Vagina (tissue), 2 donors: ENCODE data around the gene LPCAT1.

Source experiments
- POLR2A ChIP-seq, 2 donors: fragments of 450-650 bp; IDR thresholded peaks; one replicate each; pipeline ENCODE4 v1.6.1; 2017; ENCODE audit warnings: antibody characterized with exemption in 2 of 2, mild to moderate bottlenecking in 2 of 2, moderate library complexity in 2 of 2
- TF ChIP-seq, protein P1 (sequence below), 3 experiments: fragments of 450-650 bp in 2 of 3; fragments of 200-600 bp in 1 of 3; sonication (generic) in 1 of 3; IDR thresholded peaks; one replicate each; pipeline ENCODE4 v1.5.1; 2017 to 2019; ENCODE audit warnings: antibody characterized with exemption in 3 of 3, mild to moderate bottlenecking in 2 of 3, moderate library complexity in 2 of 3

- TF ChIP-seq, protein P1, sequence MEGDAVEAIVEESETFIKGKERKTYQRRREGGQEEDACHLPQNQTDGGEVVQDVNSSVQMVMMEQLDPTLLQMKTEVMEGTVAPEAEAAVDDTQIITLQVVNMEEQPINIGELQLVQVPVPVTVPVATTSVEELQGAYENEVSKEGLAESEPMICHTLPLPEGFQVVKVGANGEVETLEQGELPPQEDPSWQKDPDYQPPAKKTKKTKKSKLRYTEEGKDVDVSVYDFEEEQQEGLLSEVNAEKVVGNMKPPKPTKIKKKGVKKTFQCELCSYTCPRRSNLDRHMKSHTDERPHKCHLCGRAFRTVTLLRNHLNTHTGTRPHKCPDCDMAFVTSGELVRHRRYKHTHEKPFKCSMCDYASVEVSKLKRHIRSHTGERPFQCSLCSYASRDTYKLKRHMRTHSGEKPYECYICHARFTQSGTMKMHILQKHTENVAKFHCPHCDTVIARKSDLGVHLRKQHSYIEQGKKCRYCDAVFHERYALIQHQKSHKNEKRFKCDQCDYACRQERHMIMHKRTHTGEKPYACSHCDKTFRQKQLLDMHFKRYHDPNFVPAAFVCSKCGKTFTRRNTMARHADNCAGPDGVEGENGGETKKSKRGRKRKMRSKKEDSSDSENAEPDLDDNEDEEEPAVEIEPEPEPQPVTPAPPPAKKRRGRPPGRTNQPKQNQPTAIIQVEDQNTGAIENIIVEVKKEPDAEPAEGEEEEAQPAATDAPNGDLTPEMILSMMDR (IDR thresholded peaks at IDR 0.05), result no peak
- no peak for TF ChIP-seq POLR2A (IDR thresholded peaks at IDR 0.05)
Measured at GRCh38 chr5:1483064-1483463, 40.7 kb downstream of the LPCAT1 start.
